HG03342 (cell line): ENCODE results near the gene ERVW-1.

Experiments used
- ATAC-seq: cut with Tn5 transposase; IDR thresholded peaks from one replicate; pipeline ENCODE4 v1.9.1; 2021; ENCODE audit warnings: mild to moderate bottlenecking, moderate library complexity; ENCODE audit not compliant: unreplicated experiment

ERVW-1 gene

GRCh38 chr7:92427193-92427592, 50.6 kb downstream of the ERVW-1 start:
- ATAC-seq: no peak

DNA sequence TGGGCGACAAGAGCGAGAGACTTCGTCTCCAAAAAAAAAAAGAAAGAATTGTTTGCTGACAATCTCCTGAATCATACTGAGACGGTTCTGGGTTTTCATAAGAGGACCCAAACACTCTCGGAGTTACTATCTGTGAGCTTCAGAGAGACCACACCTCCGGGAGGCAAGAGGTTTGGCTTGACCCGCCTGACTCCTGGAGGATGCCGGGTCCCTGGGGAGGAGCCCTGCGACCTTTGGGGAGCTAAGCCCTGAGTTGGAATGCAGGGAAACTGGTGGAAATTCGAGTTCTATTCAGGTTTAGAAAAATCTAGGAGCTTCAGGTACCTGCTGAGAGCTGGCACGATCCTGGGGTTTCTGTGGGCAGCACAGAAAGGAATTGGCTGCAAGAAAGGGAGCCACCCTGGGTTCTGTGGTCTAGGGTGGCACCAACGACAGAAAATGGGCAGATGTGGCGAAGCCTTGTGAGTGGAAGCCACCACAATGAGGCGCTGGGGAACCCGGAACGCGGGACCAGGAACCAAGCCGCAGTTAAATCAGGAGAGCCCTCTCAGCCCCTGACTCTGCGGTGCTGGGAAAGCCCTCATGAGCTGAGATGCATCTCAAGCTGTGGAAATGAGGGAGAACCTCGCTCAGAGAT, 52.3 kb downstream of the ERVW-1 start:
- ATAC-seq: no peak

- no peak for ATAC-seq
These were observed 54.0 kb downstream of the ERVW-1 start for GRCh38 chr7:92423710-92424131.

DNA sequence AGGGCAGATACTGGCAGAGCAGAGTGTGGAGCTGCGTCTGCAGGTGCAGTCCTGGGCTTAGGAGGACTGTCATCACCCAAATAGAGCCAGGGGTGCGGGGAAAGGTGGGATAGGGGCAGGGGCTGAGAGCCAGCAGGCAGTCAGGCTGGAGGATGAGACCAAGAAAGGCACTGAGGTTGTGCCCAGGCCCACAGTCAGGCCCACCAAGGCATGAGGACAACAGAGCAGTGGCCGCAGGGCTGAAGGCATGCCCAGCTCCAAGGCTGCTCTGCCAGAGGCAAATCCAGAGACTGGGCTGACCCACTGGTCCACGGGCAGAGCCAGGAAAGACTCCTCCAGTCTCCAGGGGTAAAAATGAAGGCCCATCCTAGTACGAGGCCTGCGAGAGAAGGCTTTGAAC, 54.8 kb downstream of the ERVW-1 start:
- ATAC-seq: no peak

GRCh38 chr7:92421676-92422435, 55.9 kb downstream of the ERVW-1 start:
- no peak for ATAC-seq
